HG03342 (cell line): ENCODE results near the gene CLEC2L.
"Not testable (repeated sequence)": the region's sequence is repeated elsewhere in the genome, so short reads cannot be mapped to it uniquely, and the experiment has no call there.

Source experiments
- ATAC-seq: cut with Tn5 transposase; IDR thresholded peaks from one replicate; pipeline ENCODE4 v1.9.1; 2021; ENCODE audit warnings: mild to moderate bottlenecking, moderate library complexity; ENCODE audit not compliant: unreplicated experiment

CLEC2L gene

GRCh38 chr7:139553991-139554700, 30.7 kb downstream of the CLEC2L start:
- ATAC-seq: not testable (repeated sequence)

GRCh38 chr7:139557857-139558581, 34.5 kb downstream of the CLEC2L start:
- ATAC-seq: no peak

- ATAC-seq: no peak
These were observed 36.0 kb downstream of the CLEC2L start for GRCh38 chr7:139559364-139560105.

- ATAC-seq: no peak
These were observed 36.7 kb downstream of the CLEC2L start for GRCh38 chr7:139560199-139560598.

GRCh38 chr7:139560678-139561077, 37.2 kb downstream of the CLEC2L start:
- ATAC-seq: no peak

GRCh38 chr7:139562491-139562890, 39.0 kb downstream of the CLEC2L start:
- no peak for ATAC-seq

- ATAC-seq: no peak
These were observed 39.6 kb downstream of the CLEC2L start for GRCh38 chr7:139562961-139563565.

GRCh38 chr7:139563856-139564255, 40.4 kb downstream of the CLEC2L start:
- ATAC-seq: no peak

GRCh38 chr7:139566075-139566474, 42.6 kb downstream of the CLEC2L start:
- no peak for ATAC-seq

- no peak for ATAC-seq
These were observed 43.5 kb downstream of the CLEC2L start for GRCh38 chr7:139566736-139567646.

- ATAC-seq: no peak
These were observed 44.3 kb downstream of the CLEC2L start for GRCh38 chr7:139567647-139568345.

GRCh38 chr7:139568346-139568675, 44.8 kb downstream of the CLEC2L start:
- no peak for ATAC-seq

- no peak for ATAC-seq
These were observed 45.5 kb downstream of the CLEC2L start for GRCh38 chr7:139568813-139569490.

- ATAC-seq: no peak
These were observed 46.6 kb downstream of the CLEC2L start for GRCh38 chr7:139570119-139570518.

GRCh38 chr7:139570626-139571025, 47.1 kb downstream of the CLEC2L start:
- no peak for ATAC-seq

GRCh38 chr7:139571190-139571589, 47.7 kb downstream of the CLEC2L start:
- ATAC-seq: no peak

- ATAC-seq: no peak
These were observed 48.2 kb downstream of the CLEC2L start for GRCh38 chr7:139571651-139572050.

- ATAC-seq: no peak
These were observed 48.6 kb downstream of the CLEC2L start for GRCh38 chr7:139572071-139572470.

- ATAC-seq: no peak
These were observed 49.4 kb downstream of the CLEC2L start for GRCh38 chr7:139572704-139573385.
